GM21619 (cell line): ENCODE results near the gene SIAH1.
"Not testable (repeated sequence)": the region's sequence is repeated elsewhere in the genome, so short reads cannot be mapped to it uniquely, and the experiment has no call there.

ENCODE experiments used
- ATAC-seq: cut with Tn5 transposase; IDR thresholded peaks from one replicate; pipeline ENCODE4 v1.9.1; 2021; ENCODE audit not compliant: unreplicated experiment

The SIAH1 gene

GRCh38 chr16:48393485-48394354 lies 8.5 kb upstream of the SIAH1 start:
- ATAC-seq, result no peak

- no peak for ATAC-seq
Measured at GRCh38 chr16:48392407-48392806, 7.2 kb upstream of the SIAH1 start.

- no peak for ATAC-seq
Measured at GRCh38 chr16:48386559-48387312, 1.5 kb upstream of the SIAH1 start.

- peak; percentile 44 for ATAC-seq
Measured at GRCh38 chr16:48384520-48385252, 527 bp downstream of the SIAH1 start.

- ATAC-seq, result no peak
Measured at GRCh38 chr16:48383877-48384519, 1.2 kb downstream of the SIAH1 start.

- ATAC-seq, result no peak
Measured at GRCh38 chr16:48383009-48383876, 2.0 kb downstream of the SIAH1 start.

- ATAC-seq, result no peak
Measured at GRCh38 chr16:48382131-48382530, 3.1 kb downstream of the SIAH1 start.

- no peak for ATAC-seq
Measured at GRCh38 chr16:48381201-48381600, 4.0 kb downstream of the SIAH1 start.

- no peak for ATAC-seq
Measured at GRCh38 chr16:48378836-48379235, 6.4 kb downstream of the SIAH1 start.

- no peak for ATAC-seq
Measured at GRCh38 chr16:48378276-48378675, 6.9 kb downstream of the SIAH1 start.

GRCh38 chr16:48377301-48377700 lies 7.9 kb downstream of the SIAH1 start:
- ATAC-seq, result not testable (repeated sequence)

- no peak for ATAC-seq
Measured at GRCh38 chr16:48374255-48374654, 11.0 kb downstream of the SIAH1 start.

- ATAC-seq, result no peak
Measured at GRCh38 chr16:48373258-48374029, 11.8 kb downstream of the SIAH1 start.

- no peak for ATAC-seq
Measured at GRCh38 chr16:48372744-48373143, 12.5 kb downstream of the SIAH1 start.

GRCh38 chr16:48371393-48371780 lies 13.8 kb downstream of the SIAH1 start:
- no peak for ATAC-seq

- not testable (repeated sequence) for ATAC-seq
Measured at GRCh38 chr16:48370668-48371392, 14.4 kb downstream of the SIAH1 start.

- ATAC-seq, result no peak
Measured at GRCh38 chr16:48370229-48370628, 15.0 kb downstream of the SIAH1 start.

GRCh38 chr16:48369765-48370164 lies 15.4 kb downstream of the SIAH1 start:
- ATAC-seq, result no peak
